HG02571 (cell line): ENCODE measurements around the gene FRMD4A.

Experiments used
- ATAC-seq: cut with Tn5 transposase; IDR thresholded peaks from one replicate; pipeline ENCODE4 v1.9.1; 2021; ENCODE audit warnings: mild to moderate bottlenecking, moderate library complexity; ENCODE audit not compliant: unreplicated experiment

FRMD4A gene

GRCh38 chr10:14345262-14345661 is 14.5 kb upstream of the FRMD4A start:
- ATAC-seq = no peak

- no peak for ATAC-seq
Measured at GRCh38 chr10:14340051-14340744, 9.5 kb upstream of the FRMD4A start.

GRCh38 chr10:14336736-14337135 is 6.0 kb upstream of the FRMD4A start:
- no peak for ATAC-seq

- no peak for ATAC-seq
Measured at GRCh38 chr10:14334771-14335170, 4.0 kb upstream of the FRMD4A start.

GRCh38 chr10:14333606-14334005 is 2.9 kb upstream of the FRMD4A start:
- no peak for ATAC-seq

- ATAC-seq = no peak
Measured at GRCh38 chr10:14332903-14333302, 2.2 kb upstream of the FRMD4A start.

- ATAC-seq = no peak
Measured at GRCh38 chr10:14329746-14330173, 964 bp downstream of the FRMD4A start.

- no peak for ATAC-seq
Measured at GRCh38 chr10:14328881-14329672, 1.6 kb downstream of the FRMD4A start.

GRCh38 chr10:14327527-14327926 is 3.2 kb downstream of the FRMD4A start:
- ATAC-seq = no peak

GRCh38 chr10:14326581-14326980 is 4.1 kb downstream of the FRMD4A start:
- no peak for ATAC-seq

- ATAC-seq = no peak
Measured at GRCh38 chr10:14325325-14325955, 5.3 kb downstream of the FRMD4A start.

GRCh38 chr10:14322526-14323188 is 8.1 kb downstream of the FRMD4A start:
- ATAC-seq = no peak

GRCh38 chr10:14318007-14318406 is 12.7 kb downstream of the FRMD4A start:
- no peak for ATAC-seq

- no peak for ATAC-seq
Measured at GRCh38 chr10:14312014-14312413, 18.7 kb downstream of the FRMD4A start.

GRCh38 chr10:14311206-14311957 is 19.3 kb downstream of the FRMD4A start:
- ATAC-seq = no peak

- no peak for ATAC-seq
Measured at GRCh38 chr10:14309593-14309992, 21.1 kb downstream of the FRMD4A start.

GRCh38 chr10:14306190-14306589 is 24.5 kb downstream of the FRMD4A start:
- ATAC-seq = no peak

GRCh38 chr10:14304046-14304445 is 26.7 kb downstream of the FRMD4A start:
- no peak for ATAC-seq

GRCh38 chr10:14302035-14302434 is 28.7 kb downstream of the FRMD4A start:
- no peak for ATAC-seq

GRCh38 chr10:14299556-14299955 is 31.2 kb downstream of the FRMD4A start:
- no peak for ATAC-seq
